Muscle of back (tissue), 11 donors: ENCODE results near the gene RPL12. TPM values are rescaled to one million over a fixed set of nuclear protein-coding genes. Genes with fewer than 3 reads are reported as not detected.

ENCODE experiments used
- DNase-seq, 3 donors: peaks; one replicate each; pipeline versions ENCODE4 v3.0.0 to v3.0.0-alpha.2; 2013
- polyA plus RNA-seq, 10 donors: library from polyadenylated mRNA; unstranded; fragments of 120-200 nt; gene quantifications; one replicate each; pipeline ENCODE4 v1.2.1, GENCODE V29; 2013; ENCODE audit not compliant: insufficient read length in 10 of 10

The RPL12 gene
- polyA plus RNA-seq, 10 donors: 1,554 to 2,407 (median 2,044) TPM

- DNase-seq: no peak
Measured at GRCh38 chr9:127445851-127446712, 5.1 kb downstream of the RPL12 start.

GRCh38 chr9:127444921-127445850 is 6.0 kb downstream of the RPL12 start:
- DNase-seq: no peak

- DNase-seq: no peak
Measured at GRCh38 chr9:127444283-127444920, 6.8 kb downstream of the RPL12 start.

GRCh38 chr9:127438394-127438793 is 12.8 kb downstream of the RPL12 start:
- no peak for DNase-seq

GRCh38 chr9:127437497-127438264 is 13.5 kb downstream of the RPL12 start:
- no peak for DNase-seq

GRCh38 chr9:127430415-127430814 is 20.8 kb downstream of the RPL12 start:
- DNase-seq: no peak

GRCh38 chr9:127428348-127428747 is 22.9 kb downstream of the RPL12 start:
- no peak for DNase-seq

GRCh38 chr9:127426756-127427155 is 24.4 kb downstream of the RPL12 start:
- no peak for DNase-seq

GRCh38 chr9:127424676-127424999 is 26.6 kb downstream of the RPL12 start:
- DNase-seq: no peak

GRCh38 chr9:127423934-127424675 is 27.1 kb downstream of the RPL12 start, which contains the start of gene ZNF79:
Gene ZNF79, plus strand, starts transcription at chr9:127424382. Its CDS starts 406 bp downstream, at chr9:127424788.
- peak; percentile 92 to 98 (median 96) for DNase-seq

GRCh38 chr9:127423476-127423933 is 27.7 kb downstream of the RPL12 start:
- DNase-seq: no peak

GRCh38 chr9:127422787-127423186 is 28.4 kb downstream of the RPL12 start:
- no peak for DNase-seq

GRCh38 chr9:127422133-127422782 is 28.9 kb downstream of the RPL12 start:
- DNase-seq: no peak

GRCh38 chr9:127421057-127421456 is 30.1 kb downstream of the RPL12 start:
- DNase-seq: no peak

- DNase-seq: no peak
Measured at GRCh38 chr9:127419348-127419747, 31.9 kb downstream of the RPL12 start.

- no peak for DNase-seq
Measured at GRCh38 chr9:127418037-127418471, 33.2 kb downstream of the RPL12 start.

- DNase-seq: no peak
Measured at GRCh38 chr9:127417131-127418036, 33.8 kb downstream of the RPL12 start.

GRCh38 chr9:127415657-127416056 is 35.5 kb downstream of the RPL12 start:
- DNase-seq: no peak

GRCh38 chr9:127415141-127415540 is 36.1 kb downstream of the RPL12 start:
- DNase-seq: no peak
